ENCODE measurements around the gene TSC22D3.

Gene TSC22D3

DNA sequence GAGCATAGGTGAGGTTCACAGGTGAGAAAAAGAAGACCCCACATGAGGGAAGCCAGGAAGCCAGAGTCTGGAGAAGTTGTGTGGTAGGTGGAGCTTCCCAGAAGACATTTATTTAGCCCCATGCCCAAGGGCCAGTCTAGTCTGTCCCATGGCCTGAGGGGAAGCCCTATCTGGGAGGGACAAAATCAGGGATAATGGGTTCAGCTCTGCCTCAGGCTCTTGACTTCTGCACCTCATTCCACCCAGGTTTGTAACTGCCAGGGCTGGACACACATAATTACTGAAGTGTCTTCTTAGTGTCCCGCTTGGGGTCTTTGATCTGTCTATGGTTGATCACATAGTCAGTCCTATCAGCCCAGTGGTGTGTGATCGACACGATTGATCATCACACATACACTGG is 36.0 kb downstream of the TSC22D3 start:
- Histone ChIP-seq H3K4me3 (no peak overlapping the region), H3K36me3 (ENCODE audit: insufficient read depth, low read length) (no peaks in the 10 kb centered on the region), H3K9me3 (ENCODE audit: low read depth, low read length) (no peaks in the 10 kb centered on the region), H3K9ac (ENCODE audit: insufficient read length) (no peak overlapping the region), H3K27ac (no peak overlapping the region)
- DNase-seq (ENCODE audit: low read depth, low spot score), result no peak
- TF ChIP-seq FOXP2 (optimal IDR thresholded peaks at IDR 0.05; ENCODE audit: control extremely low read depth, extremely low read length, insufficient read depth) (no peak), EZH2 (IDR thresholded peaks at IDR 0.05) (no peak), POLR2AphosphoS5 (IDR thresholded peaks at IDR 0.05; ENCODE audit: borderline replicate concordance, low read depth, low read length) (no peak)

DNA sequence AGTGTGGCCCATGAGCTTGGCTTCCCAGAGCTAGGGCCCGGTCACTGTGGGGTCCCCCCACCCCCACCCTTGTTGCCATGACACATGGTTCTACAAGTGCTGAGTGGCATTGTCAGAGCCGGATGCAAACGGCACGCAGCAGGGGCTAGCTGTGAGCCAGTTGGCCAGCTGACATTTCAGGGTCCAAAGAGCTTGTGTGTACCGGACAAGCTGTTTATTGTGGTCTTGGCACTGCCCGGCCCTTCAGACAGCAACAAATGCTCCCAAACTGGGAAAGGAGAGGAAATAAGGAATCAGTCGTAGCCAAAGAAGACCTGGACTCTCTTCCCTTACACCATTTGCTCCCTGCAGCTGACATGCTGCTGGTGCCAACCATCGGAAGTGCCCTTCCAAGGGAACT is 36.8 kb downstream of the TSC22D3 start:
- no peak for DNase-seq (ENCODE audit: low read depth, low spot score)
- no peak overlapping the region for H3K4me3 ChIP-seq
- H3K9me3 ChIP-seq (ENCODE audit: low read depth, low read length), result no peaks in the 10 kb centered on the region
- H3K9ac ChIP-seq (ENCODE audit: insufficient read length), result no peak overlapping the region
- no peak overlapping the region for H3K27ac ChIP-seq
- no peaks in the 10 kb centered on the region for H3K36me3 ChIP-seq (ENCODE audit: insufficient read depth, low read length)
- no peak for TF ChIP-seq FOXP2 (optimal IDR thresholded peaks at IDR 0.05; ENCODE audit: control extremely low read depth, extremely low read length, insufficient read depth)
- no peak for TF ChIP-seq POLR2AphosphoS5 (IDR thresholded peaks at IDR 0.05; ENCODE audit: borderline replicate concordance, low read depth, low read length)
- TF ChIP-seq EZH2 (IDR thresholded peaks at IDR 0.05), result no peak

DNA sequence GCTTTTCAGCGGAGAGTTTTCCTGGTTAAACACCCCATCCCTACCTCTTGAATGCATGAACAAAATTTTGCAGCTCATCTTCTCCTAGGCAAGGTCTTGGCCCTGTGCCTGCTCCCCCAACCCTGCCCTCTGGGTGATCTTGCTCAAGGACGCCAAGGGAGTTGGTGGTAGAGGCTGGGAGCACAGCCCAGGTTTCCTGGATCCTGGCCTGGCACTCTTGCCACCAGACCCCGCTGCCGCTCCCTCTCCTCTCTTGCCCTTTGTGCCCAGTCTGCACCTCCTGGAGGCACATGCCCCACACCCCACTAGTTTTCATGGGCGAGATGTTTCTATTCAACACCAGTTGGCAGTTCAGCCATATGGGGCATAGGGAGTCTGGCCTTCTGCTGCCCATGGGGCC is 37.3 kb downstream of the TSC22D3 start:
- no peak for DNase-seq (ENCODE audit: low read depth, low spot score)
- TF ChIP-seq EZH2 (IDR thresholded peaks at IDR 0.05) (no peak), FOXP2 (optimal IDR thresholded peaks at IDR 0.05; ENCODE audit: control extremely low read depth, extremely low read length, insufficient read depth) (no peak), POLR2AphosphoS5 (IDR thresholded peaks at IDR 0.05; ENCODE audit: borderline replicate concordance, low read depth, low read length) (no peak)
- Histone ChIP-seq H3K36me3 (ENCODE audit: insufficient read depth, low read length) (no peaks in the 10 kb centered on the region), H3K9me3 (ENCODE audit: low read depth, low read length) (no peaks in the 10 kb centered on the region), H3K9ac (ENCODE audit: insufficient read length) (no peak overlapping the region), H3K4me3 (no peak overlapping the region), H3K27ac (no peak overlapping the region)

DNA sequence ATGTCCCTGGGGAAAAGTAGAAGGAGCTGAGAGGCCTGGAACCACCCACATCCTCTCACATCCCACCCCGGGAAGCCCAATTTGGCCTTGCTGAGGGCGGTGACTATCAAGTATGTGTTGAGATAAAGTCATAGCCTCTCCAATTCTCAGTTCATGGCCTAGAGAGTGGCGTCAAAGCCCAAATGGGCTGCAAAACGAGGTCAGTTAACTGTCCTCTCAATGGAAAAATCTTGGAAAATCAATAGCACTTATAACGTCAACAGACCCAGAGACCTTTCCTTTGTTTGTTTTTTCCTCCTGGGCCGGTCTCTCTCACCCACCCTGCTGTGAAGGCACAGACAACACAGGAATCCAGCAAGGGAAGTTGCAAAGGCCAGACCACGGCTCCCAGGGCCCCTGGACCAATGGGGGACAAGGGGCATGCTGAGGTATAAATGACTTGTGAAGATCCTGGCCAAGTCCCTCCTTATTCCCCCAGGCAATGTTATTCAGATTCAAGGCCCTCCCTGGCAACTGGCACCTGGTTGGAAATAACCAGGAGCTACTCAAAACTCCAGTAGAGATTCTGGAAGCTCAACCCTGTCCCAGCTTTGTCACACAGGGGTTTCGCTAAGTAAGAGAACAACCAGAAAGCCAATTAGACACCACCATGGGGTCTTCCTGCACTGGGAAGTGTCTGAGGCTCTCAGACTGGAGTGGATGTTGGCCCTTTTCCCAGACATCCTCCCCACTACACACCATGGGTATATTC is 38.6 kb downstream of the TSC22D3 start:
- no peak overlapping the region for H3K27ac ChIP-seq
- TF ChIP-seq FOXP2 (optimal IDR thresholded peaks at IDR 0.05; ENCODE audit: control extremely low read depth, extremely low read length, insufficient read depth), result no peak
- TF ChIP-seq POLR2AphosphoS5 (IDR thresholded peaks at IDR 0.05; ENCODE audit: borderline replicate concordance, low read depth, low read length), result no peak
- no peak for TF ChIP-seq EZH2 (IDR thresholded peaks at IDR 0.05)
- H3K36me3 ChIP-seq (ENCODE audit: insufficient read depth, low read length), result no peaks in the 10 kb centered on the region
- no peaks in the 10 kb centered on the region for H3K9me3 ChIP-seq (ENCODE audit: low read depth, low read length)
- no peak overlapping the region for H3K9ac ChIP-seq (ENCODE audit: insufficient read length)
- H3K4me3 ChIP-seq, result no peak overlapping the region
- DNase-seq (ENCODE audit: low read depth, low spot score), result peak; percentile 62

DNA sequence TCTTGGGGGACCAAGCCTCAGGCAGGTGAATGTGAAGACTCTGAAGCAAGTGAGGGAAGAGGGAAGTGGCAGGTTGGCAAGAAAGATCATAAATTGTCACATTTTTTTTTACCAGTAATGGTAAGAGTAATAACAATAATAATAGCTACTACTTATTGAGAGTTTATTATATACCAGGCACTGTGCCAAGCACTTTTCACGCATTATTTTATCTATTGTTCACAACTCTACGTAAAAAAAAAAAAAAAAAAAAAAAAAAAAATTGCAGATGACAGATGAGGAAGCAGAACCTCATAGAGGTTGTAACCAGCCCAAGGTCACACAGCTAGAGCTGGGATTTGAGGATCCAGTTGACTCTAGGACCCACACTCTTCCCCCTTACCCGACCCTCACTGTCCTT is 40.9 kb downstream of the TSC22D3 start:
- Histone ChIP-seq H3K9me3 (ENCODE audit: low read depth, low read length) (no peaks in the 10 kb centered on the region), H3K36me3 (ENCODE audit: insufficient read depth, low read length) (no peaks in the 10 kb centered on the region), H3K4me3 (no peak overlapping the region), H3K27ac (no peak overlapping the region), H3K9ac (ENCODE audit: insufficient read length) (no peak overlapping the region)
- no peak for TF ChIP-seq POLR2AphosphoS5 (IDR thresholded peaks at IDR 0.05; ENCODE audit: borderline replicate concordance, low read depth, low read length)
- TF ChIP-seq EZH2 (IDR thresholded peaks at IDR 0.05), result no peak
- no peak for TF ChIP-seq FOXP2 (optimal IDR thresholded peaks at IDR 0.05; ENCODE audit: control extremely low read depth, extremely low read length, insufficient read depth)
- no peak for DNase-seq (ENCODE audit: low read depth, low spot score)

DNA sequence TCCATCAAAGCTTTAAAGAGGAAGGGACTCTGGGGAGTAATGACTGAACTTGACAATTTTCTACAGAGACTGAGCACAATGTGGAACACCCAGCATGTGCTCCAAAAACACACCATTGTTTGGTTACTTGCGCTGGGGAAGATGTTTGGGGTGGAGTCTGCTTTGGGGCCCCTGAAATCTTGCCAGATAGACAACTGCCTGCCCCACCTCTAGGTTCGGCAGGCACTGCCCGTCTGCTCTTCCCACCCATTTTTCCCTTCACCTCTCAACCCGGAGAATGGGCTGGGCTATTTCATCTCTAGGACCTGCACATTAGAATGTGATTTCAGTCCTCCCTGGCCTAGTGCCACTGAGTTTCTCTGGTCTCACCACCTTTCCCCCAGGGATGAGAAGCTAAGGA is 41.9 kb downstream of the TSC22D3 start:
- no peak for TF ChIP-seq POLR2AphosphoS5 (IDR thresholded peaks at IDR 0.05; ENCODE audit: borderline replicate concordance, low read depth, low read length)
- no peak for TF ChIP-seq EZH2 (IDR thresholded peaks at IDR 0.05)
- TF ChIP-seq FOXP2 (optimal IDR thresholded peaks at IDR 0.05; ENCODE audit: control extremely low read depth, extremely low read length, insufficient read depth), result no peak
- Histone ChIP-seq H3K9me3 (ENCODE audit: low read depth, low read length) (no peaks in the 10 kb centered on the region), H3K9ac (ENCODE audit: insufficient read length) (no peak overlapping the region), H3K27ac (no peak overlapping the region), H3K4me3 (no peak overlapping the region), H3K36me3 (ENCODE audit: insufficient read depth, low read length) (no peaks in the 10 kb centered on the region)
- DNase-seq (ENCODE audit: low read depth, low spot score), result no peak

DNA sequence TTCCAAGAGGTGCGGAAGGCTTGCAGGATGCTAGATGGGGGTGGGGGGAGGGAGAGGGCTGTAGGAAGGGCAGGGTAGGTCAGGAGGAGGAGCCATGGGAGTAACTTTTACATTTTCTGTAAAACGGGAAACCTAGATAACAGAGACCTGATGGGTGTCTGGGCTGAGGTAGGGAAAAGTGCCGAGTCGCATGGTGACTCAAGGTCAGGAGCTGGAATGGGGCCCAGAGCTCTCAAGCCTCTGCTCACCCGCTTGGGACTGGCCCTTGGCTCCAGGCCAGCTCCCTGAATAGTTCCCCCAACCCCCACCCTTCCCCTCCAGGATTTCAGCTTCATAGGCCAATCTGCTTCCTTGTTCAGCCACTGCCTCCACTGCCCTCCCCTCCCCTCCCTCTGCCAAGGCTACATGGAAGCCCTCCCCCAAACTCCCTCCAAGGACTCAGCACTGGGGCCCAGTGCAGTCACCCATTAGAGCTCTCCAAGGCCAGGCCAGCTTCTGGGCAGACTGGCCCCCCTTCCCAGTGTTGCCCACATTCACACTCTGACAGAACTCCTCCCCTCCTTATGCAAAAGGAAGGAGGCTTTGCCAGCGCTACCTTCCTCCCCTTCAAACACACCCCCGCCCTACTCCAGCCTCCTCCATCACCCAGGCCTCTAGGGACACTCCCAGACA is 43.6 kb downstream of the TSC22D3 start:
- no peak for DNase-seq (ENCODE audit: low read depth, low spot score)
- Histone ChIP-seq H3K27ac (no peak overlapping the region), H3K36me3 (ENCODE audit: insufficient read depth, low read length) (no peaks in the 10 kb centered on the region), H3K9me3 (ENCODE audit: low read depth, low read length) (no peaks in the 10 kb centered on the region), H3K9ac (ENCODE audit: insufficient read length) (no peak overlapping the region), H3K4me3 (no peak overlapping the region)
- TF ChIP-seq EZH2 (IDR thresholded peaks at IDR 0.05) (no peak), FOXP2 (optimal IDR thresholded peaks at IDR 0.05; ENCODE audit: control extremely low read depth, extremely low read length, insufficient read depth) (no peak), POLR2AphosphoS5 (IDR thresholded peaks at IDR 0.05; ENCODE audit: borderline replicate concordance, low read depth, low read length) (no peak)

DNA sequence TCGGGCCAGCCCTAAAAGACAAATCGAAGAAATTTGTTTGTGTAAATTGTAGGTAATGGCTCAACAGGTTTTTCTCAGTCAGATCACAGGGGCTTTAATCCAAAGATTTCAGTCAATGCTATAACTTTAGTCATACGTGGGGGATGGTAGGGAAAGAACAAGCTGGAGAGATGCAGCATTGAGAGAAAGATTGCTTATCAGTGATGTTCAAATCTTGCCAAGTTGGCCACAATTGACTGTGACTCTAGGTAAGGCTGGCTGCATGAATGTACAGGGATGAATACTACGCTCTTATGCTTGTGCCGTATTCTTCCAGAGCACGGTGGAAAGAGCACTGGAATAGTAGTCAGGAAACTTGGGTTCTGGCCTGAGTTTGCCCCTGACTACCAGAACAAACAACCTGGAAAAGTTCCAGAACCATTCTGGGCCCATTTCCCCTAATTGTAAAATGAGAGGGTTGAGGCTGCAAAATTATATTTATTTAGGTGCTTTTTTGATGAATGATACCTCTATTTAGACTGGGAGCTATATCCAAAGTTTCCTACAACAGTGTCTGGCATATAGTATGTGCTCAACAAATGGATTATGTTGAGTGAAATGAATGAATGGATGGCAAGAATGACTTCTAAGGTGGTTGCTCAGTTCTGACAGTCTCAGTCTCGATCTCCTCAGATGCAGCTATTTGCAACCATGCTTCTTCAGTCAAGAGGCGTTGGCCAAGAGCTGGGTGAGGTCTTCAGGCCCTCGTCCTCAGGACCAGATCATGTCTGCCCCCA is 44.4 kb downstream of the TSC22D3 start:
- Histone ChIP-seq H3K9ac (ENCODE audit: insufficient read length) (no peak overlapping the region), H3K9me3 (ENCODE audit: low read depth, low read length) (no peaks in the 10 kb centered on the region), H3K4me3 (no peak overlapping the region), H3K27ac (no peak overlapping the region), H3K36me3 (ENCODE audit: insufficient read depth, low read length) (no peaks in the 10 kb centered on the region)
- TF ChIP-seq EZH2 (IDR thresholded peaks at IDR 0.05) (no peak), POLR2AphosphoS5 (IDR thresholded peaks at IDR 0.05; ENCODE audit: borderline replicate concordance, low read depth, low read length) (no peak), FOXP2 (optimal IDR thresholded peaks at IDR 0.05; ENCODE audit: control extremely low read depth, extremely low read length, insufficient read depth) (no peak)
- no peak for DNase-seq (ENCODE audit: low read depth, low spot score)

Data from SK-N-MC (cell line).